Activated CD4-positive, alpha-beta T cell treated with anti-CD3 and anti-CD28 coated beads, Interleukin-2, amount 10 ng/mL, durations not matched to agents 7 days and 5 days (primary cell): ENCODE measurements around the gene VPS37D. TPM values are rescaled to one million over a fixed set of nuclear protein-coding genes. Genes with fewer than 3 reads are reported as not detected.
A peak's percentile ranks its signal among the peaks of the same experiment; 100 is the strongest.

Experiments
- CTCF ChIA-PET: fragments of 350-600 bp; sonication (Branson Sonifier 250); formaldehyde crosslinking; loops from one replicate; lab custom pipeline; 2021; ENCODE audit warnings: antibody characterized with exemption; lab: Charles Lee
- POLR2A ChIA-PET: fragments of 350-600 bp; sonication (Branson Sonifier 250); formaldehyde crosslinking; loops from one replicate; lab custom pipeline; 2021; ENCODE audit warnings: antibody characterized with exemption; lab: Charles Lee
- DNase-seq: peaks from one replicate; pipeline ENCODE4 v3.0.0-alpha.2; 2020
- H3K27ac Mint-ChIP-seq: one replicate; pipeline ENCODE4 v1.8.0; 2021; ENCODE audit warnings: mild to moderate bottlenecking, moderate library complexity, mixed read lengths
- H3K27me3 Mint-ChIP-seq: one replicate; pipeline ENCODE4 v1.8.0; 2021; ENCODE audit warnings: mixed read lengths
- H3K36me3 Mint-ChIP-seq: one replicate; pipeline ENCODE4 v1.8.0; 2021; ENCODE audit warnings: low read depth, mixed read lengths
- H3K4me1 Mint-ChIP-seq: one replicate; pipeline ENCODE4 v1.8.0; 2021; ENCODE audit warnings: mixed read lengths
- H3K4me3 Mint-ChIP-seq: one replicate; pipeline ENCODE4 v1.8.0; 2021; ENCODE audit warnings: mild to moderate bottlenecking, moderate library complexity, mixed read lengths
- H3K9me3 Mint-ChIP-seq: one replicate; pipeline ENCODE4 v1.8.0; 2021; ENCODE audit warnings: mixed read lengths
- total RNA-seq, 2 experiments: library from RNA; stranded (reverse); gene quantifications; one replicate each; pipeline ENCODE4 v1.2.3, GENCODE V29; 2021

The VPS37D gene
- total RNA-seq, 2 experiments from 2014 or later: 0.25 TPM; not detected in 1

DNA sequence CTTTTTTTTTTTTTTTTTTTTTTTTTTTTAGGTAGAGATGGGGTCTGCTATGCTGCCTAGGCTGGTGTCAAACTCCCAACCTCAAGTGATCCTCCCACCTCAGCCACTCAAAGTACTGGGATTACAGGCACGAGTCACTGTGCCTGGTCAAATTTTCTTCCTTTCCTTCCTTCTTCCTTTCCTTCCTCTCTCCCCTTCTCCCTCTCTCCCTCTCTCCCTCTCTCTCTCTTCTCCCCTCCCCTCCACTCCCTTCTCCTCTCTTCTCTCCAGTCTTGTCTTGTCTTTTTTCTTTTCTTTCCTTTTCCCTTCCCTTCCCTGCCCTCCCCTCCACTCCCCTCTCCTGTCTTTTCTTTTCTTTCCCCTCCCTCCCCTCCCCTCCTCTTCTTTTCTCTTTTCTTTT, 36.1 kb upstream of the VPS37D start:
- Mint-ChIP-seq H3K4me3 (no peak overlapping the region), H3K27me3 (peaks cover 40% of the 10 kb centered on the region), H3K9me3 (no peaks in the 10 kb centered on the region), H3K4me1 (no peaks in the 10 kb centered on the region), H3K27ac (no peak overlapping the region), H3K36me3 (no peaks in the 10 kb centered on the region)
- ChIA-PET CTCF (interaction anchor here (0.5 kb wide), 1 partner anchor 696 kb away, joined by 3 read pairs; no protein-coding TSS in a partner anchor), POLR2A (no interaction called here)
- DNase-seq: no peak

DNA sequence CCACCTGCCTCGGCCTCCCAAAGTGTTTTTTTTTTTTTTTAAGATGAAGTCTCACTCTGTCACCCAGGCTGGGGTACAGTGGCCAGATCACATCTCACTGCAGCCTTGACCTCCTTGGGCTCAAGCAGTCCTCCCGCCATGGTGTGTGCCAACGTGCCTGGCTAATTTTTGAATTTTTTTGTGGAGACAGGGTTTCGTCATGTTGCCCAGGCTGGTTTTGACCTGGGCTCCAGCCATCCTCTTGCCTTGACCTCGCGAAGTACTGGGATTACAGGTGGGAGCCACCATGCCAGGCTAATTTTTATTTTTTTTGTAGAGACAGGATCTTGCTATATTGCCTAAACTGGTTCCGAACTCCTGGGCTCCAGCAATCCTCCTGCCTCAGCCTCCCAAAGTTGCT, 34.3 kb upstream of the VPS37D start:
- CTCF ChIA-PET: interaction anchor here (1.5 kb wide), 1 partner anchor 35 kb away, joined by 3 read pairs; no protein-coding TSS in a partner anchor
- Mint-ChIP-seq H3K4me3 (no peak overlapping the region), H3K9me3 (no peaks in the 10 kb centered on the region), H3K27me3 (peaks cover 26% of the 10 kb centered on the region), H3K4me1 (no peaks in the 10 kb centered on the region), H3K36me3 (no peaks in the 10 kb centered on the region), H3K27ac (no peak overlapping the region)
- no peak for DNase-seq
- POLR2A ChIA-PET: no interaction called here

DNA sequence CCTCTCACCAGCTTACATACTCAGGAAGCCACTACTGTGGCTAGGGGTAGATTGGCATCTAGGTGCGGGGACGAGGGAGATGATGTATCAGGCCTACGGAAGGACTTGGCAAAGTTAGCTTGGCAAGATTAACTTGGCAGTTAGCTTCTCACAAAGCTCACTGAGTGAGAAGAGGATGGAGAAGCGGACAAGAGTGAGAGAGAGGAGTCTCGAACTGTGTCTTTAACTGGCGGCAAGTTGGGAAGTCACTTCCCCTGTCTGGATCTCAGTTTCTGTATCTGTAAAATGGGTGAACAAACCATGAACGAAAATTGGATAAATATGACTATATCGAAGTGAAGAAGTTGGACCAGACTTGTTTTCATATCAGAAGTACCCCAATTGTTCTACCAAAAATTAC, 33.8 kb upstream of the VPS37D start:
- Mint-ChIP-seq H3K27ac (no peak overlapping the region), H3K4me3 (no peak overlapping the region), H3K27me3 (peaks cover 23% of the 10 kb centered on the region), H3K4me1 (no peaks in the 10 kb centered on the region), H3K36me3 (no peaks in the 10 kb centered on the region), H3K9me3 (no peaks in the 10 kb centered on the region)
- ChIA-PET CTCF (interaction anchor here (0.5 to 1.5 kb wide), 2 partner anchors 34 to 79 kb away, joined by 3 to 4 read pairs; no protein-coding TSS in a partner anchor), POLR2A (no interaction called here)
- no peak for DNase-seq

DNA sequence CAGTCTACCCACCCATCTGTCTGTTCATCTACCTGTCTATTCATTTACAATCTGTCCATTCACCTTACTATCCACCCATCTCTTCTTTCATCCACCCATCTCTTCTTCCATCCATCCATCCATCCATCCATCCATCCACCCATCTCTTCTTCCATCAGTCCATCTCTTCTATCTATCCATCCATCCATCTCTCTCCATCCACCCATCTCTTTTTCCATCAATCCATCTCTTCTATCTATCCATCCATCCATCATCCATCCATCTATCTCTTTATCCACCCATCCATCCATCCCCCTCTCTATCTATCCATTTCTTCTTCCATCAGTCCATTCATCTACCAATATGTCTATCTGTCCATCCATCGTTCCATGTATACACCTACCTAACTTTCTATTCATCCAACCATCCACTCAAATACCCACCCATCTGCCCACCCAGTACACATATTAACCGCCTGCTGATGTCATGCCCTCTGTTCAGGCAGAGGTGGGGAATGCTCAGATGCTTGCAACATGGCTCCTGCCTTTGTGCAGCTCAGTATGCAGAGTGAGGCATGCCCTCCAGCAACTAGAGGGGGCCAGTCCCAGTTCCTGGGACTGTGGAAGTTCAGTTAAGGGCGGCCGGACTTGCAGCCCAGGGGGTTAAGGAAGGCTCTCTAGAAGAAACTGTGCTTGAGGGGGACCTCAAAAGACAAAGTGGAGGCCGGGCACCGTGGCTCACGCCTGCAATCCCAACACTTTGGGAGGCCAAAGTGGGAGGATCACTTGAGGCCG, 32.0 kb upstream of the VPS37D start:
- no peaks in the 10 kb centered on the region for H3K9me3 Mint-ChIP-seq
- H3K36me3 Mint-ChIP-seq: no peaks in the 10 kb centered on the region
- DNase-seq: no peak
- ChIA-PET CTCF (interaction anchor here (0.6 to 1.5 kb wide), 2 partner anchors 10 to 42 kb away, joined by 3 read pairs; no protein-coding TSS in a partner anchor), POLR2A (no interaction called here)
- no peaks in the 10 kb centered on the region for H3K4me1 Mint-ChIP-seq
- no peak overlapping the region for H3K27ac Mint-ChIP-seq
- peaks cover 25% of the 10 kb centered on the region for H3K27me3 Mint-ChIP-seq
- H3K4me3 Mint-ChIP-seq: no peak overlapping the region

DNA sequence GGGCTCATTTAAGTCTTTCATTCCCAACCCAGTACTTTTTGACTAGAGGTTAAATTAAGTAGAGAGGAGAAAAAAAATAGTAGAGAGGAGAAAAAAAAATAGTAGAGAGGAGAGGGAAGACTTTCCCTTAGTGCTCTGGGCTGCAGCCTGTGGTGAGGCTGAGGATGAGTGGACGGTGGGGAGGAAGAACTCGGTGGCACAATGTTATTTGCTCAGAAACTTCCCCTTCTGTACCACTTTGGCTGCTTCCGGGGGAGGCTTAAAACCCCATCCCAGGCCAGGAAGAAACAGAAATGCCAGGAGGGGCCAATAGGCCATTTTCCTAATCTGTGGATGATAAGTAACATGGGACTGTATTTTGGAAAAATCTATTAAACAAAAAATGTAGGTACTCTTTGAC, 28.7 kb upstream of the VPS37D start:
- Mint-ChIP-seq H3K9me3 (no peaks in the 10 kb centered on the region), H3K36me3 (no peaks in the 10 kb centered on the region), H3K27ac (no peak overlapping the region), H3K4me3 (no peak overlapping the region), H3K4me1 (no peaks in the 10 kb centered on the region), H3K27me3 (peaks cover 15% of the 10 kb centered on the region)
- CTCF ChIA-PET: interaction anchor here (0.8 kb wide), 1 partner anchor 99 kb away, joined by 3 read pairs; no protein-coding TSS in a partner anchor
- POLR2A ChIA-PET: no interaction called here
- no peak for DNase-seq

DNA sequence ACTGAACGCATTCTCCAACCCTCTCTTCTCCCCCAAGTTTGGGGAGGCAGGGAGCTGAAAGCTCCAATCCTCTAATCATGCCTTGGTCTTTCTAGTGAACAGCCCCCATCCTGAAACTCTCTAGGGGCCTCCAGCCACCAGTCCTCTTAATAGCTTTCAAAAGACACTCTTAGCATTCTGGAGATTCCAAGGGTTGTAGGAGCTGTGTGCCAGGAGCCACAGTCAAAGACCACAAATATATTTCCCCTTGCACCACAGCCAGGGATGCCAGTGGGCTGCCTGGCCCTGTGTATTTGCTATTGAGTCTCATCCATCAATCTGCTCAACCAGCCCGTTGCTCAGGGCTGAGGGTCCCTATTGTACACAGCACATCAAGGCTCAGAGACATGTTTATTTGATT, 24.8 kb upstream of the VPS37D start:
- H3K4me3 Mint-ChIP-seq: no peak overlapping the region
- no peak overlapping the region for H3K27ac Mint-ChIP-seq
- no peaks in the 10 kb centered on the region for H3K36me3 Mint-ChIP-seq
- DNase-seq: no peak
- ChIA-PET CTCF (no interaction called here), POLR2A (no interaction called here)
- no peaks in the 10 kb centered on the region for H3K9me3 Mint-ChIP-seq
- peaks cover 29% of the 10 kb centered on the region for H3K27me3 Mint-ChIP-seq
- H3K4me1 Mint-ChIP-seq: no peaks in the 10 kb centered on the region

DNA sequence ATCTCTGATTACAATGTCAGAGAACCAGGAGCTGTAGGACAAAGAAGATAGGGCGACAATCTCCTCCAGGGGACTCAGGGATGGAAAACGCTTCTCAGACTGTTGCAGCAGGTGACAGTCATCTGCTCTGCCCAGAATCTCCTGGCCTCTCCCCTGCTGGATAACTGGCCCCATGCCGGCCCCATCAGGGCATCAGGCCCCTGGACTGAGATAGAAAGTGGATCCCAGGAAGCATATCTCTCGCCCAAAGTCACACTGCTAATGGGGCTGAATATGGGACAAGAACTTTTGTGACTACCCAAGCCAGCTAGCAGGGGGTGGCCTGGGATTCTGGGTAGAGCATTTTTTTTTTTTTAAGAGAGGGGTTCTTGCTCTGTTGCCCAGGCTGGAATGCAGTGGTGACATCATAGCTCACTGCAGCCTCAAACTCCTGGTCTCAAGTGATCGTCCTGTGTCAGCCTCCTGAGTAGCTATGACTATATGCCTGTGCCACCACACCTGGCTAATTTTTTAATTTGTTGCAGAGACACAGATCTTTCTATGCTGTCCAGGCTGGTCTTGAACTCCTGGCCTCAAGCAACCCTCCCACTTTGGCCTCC, 22.8 kb upstream of the VPS37D start:
- peaks cover 8% of the 10 kb centered on the region for H3K4me1 Mint-ChIP-seq
- no peaks in the 10 kb centered on the region for H3K9me3 Mint-ChIP-seq
- POLR2A ChIA-PET: no interaction called here
- H3K4me3 Mint-ChIP-seq: no peak overlapping the region
- CTCF ChIA-PET: no interaction called here
- DNase-seq: no peak
- H3K27me3 Mint-ChIP-seq: peaks cover 40% of the 10 kb centered on the region
- no peak overlapping the region for H3K27ac Mint-ChIP-seq
- no peaks in the 10 kb centered on the region for H3K36me3 Mint-ChIP-seq

DNA sequence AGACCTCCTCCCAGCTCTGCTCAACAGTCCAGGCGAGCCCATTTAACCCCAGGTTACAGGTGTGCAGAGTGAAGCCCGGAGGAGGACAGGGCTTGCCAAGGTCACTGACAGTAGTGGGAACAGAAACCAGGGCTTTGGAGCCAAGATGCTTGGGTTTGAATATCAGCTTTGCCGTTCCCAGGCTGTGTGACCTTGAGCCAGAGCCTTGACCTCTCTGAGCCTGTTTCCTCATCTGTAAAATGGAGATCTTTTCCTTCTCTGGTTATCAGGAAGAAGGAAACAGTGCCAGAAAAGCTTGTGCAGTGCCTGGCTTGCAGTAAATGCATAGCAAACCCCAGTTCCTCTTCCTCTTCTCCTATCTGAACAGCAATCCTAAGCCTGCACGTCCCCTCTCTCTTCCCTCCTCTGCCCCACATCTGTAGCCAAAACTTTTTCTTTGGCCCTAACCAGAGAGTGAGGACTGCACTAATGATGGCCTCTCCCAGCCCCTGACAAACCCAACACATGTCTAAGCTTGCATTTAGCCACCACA, 21.9 kb upstream of the VPS37D start:
- peaks cover 8% of the 10 kb centered on the region for H3K4me1 Mint-ChIP-seq
- peaks cover 46% of the 10 kb centered on the region for H3K27me3 Mint-ChIP-seq
- CTCF ChIA-PET: interaction anchor here (0.6 to 1.2 kb wide), 4 partner anchors 9 to 382 kb away, joined by 3 read pairs; no protein-coding TSS in a partner anchor
- H3K36me3 Mint-ChIP-seq: no peaks in the 10 kb centered on the region
- DNase-seq: no peak
- no peak overlapping the region for H3K4me3 Mint-ChIP-seq
- H3K27ac Mint-ChIP-seq: no peak overlapping the region
- POLR2A ChIA-PET: no interaction called here
- H3K9me3 Mint-ChIP-seq: no peaks in the 10 kb centered on the region

DNA sequence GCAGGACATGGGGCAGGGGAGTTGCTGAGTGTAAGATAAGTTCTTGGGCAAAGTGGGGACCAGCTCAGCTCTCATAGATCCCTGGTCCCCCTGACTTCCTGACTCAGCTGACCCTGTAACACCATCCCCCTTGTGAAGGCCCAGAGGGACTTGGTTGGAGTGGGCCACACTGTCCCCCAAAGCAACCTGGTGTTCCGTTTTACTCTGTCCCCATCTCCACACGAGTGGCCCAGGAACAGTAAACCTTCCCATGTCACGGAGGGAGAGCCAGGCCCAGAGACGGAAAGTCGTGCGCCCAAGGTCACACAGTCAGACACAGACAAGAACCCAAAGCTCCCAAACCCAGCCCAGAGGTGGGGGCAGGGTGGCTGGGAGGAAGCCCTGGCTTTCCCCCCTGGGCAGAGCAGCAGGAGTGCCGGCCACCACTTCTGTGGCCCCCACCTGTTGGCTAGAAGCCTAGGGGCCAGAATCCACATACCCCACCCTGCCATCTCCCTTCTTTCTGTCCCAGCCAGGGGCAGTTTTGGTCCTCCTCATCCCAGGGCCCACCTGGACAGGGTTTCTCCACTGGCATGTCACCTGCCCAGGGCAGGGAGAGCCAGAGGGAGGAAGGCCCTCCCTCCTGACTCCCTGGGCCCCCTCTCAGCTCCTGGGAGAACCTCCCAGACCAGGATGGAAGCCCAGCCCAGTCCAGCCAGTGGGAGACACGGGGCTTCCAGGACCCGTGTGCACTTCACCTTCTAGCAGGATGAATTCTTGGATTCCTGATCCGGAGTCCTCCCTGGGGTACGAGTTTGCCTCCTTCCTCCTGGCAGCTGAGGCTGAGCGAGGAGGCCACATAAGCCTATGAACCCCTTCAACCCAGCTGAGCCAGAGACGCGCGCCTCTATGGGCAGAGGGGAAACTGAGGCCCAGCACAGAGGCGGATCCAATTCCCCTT, 20.6 kb upstream of the VPS37D start:
- POLR2A ChIA-PET: no interaction called here
- H3K4me3 Mint-ChIP-seq: no peak overlapping the region

DNA sequence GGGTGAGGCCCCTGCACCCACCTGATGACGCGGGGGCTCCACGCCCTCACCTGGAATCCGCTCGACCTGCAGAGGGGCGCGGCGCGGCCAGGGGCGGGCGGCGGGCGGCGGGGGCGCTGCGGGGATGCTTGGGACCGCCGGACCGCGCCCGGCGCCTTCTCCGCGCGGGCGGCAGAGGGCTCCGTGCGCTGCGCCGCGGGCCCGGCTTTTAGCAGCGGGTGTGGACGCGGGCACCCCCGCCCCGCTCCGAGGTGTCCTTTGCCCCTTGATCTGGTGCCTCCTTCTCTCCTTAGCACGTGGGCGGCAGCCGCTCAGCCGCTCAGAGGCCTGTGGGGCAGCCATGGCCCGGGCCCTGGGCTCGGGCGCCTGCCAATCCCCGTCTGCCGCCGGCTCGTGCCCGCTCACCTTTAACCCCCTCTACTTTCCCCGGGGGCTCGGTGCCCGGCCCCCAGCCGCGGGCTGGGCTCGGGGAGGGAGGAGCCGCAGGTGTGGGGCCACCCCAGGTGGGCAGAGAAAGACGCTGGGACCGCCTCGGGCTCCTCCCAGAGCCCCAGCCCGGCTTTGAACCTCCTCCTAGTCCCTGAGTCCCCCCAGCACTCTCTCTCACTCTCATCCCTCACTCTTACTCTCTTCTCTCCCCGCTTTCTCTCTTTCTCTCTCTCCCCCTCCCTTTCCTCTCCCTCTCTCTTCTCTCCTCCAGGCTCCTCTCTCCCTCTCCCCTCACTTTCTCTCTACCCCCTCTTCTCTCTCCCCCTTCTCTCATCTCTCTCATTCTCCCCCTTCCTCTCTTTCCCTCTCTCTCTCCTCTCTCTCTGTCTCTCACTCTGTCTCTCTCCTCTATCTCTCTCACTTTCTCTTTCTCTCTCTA, 19.7 kb upstream of the VPS37D start:
- ChIA-PET POLR2A (no interaction called here), CTCF (no interaction called here)
- DNase-seq: no peak
- Mint-ChIP-seq H3K4me3 (no peak overlapping the region), H3K27ac (peak overlapping the region; percentile 25), H3K27me3 (peaks cover 56% of the 10 kb centered on the region), H3K36me3 (no peaks in the 10 kb centered on the region), H3K4me1 (peaks cover 8% of the 10 kb centered on the region), H3K9me3 (no peaks in the 10 kb centered on the region)

More for the DNA sequence above, 20.6 kb upstream of the VPS37D start:
- Mint-ChIP-seq H3K27me3 (peaks cover 51% of the 10 kb centered on the region), H3K36me3 (no peaks in the 10 kb centered on the region), H3K4me1 (peaks cover 8% of the 10 kb centered on the region), H3K9me3 (no peaks in the 10 kb centered on the region), H3K27ac (no peak overlapping the region)
- CTCF ChIA-PET: interaction anchor here (1.1 kb wide), 1 partner anchor 88 kb away, joined by 3 read pairs; no protein-coding TSS in a partner anchor
- DNase-seq: no peak

DNA sequence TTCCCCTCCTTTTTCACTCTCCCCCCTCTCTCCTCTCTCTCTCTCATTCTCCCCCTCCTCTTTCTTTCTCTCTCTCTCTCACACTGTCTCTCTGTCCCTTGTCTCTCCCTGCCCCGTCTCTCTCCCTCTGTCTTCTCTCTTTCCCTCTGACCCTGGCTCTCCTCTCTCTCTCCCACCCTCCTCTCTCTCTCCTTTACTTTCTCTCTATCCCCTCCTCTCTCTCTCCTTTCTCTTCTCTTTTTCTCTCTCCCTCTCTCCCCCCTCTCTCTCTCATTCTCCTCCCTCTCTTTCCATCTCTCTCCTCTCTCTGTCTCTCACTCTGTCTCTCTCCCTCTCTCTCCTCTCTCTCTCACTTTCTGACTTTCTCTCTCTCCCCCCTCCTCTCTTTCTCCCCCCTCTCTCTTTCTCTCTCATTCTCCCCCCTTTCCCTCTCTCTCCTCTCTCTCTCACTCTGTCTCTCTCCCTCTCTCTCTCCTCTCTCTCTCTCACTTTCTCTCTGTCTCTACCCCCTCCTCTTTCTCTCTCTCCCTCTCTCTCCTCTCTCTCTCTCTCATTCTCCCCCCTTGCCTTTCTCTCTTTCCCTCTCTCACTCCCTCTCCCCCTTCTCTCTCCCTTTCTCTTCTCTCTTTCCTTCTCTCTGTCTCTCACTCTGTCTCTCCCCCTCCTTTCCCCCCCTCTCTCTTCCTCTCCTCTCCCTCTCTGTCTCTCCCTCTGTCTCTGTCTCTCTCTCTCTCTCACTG, 18.9 kb upstream of the VPS37D start:
- Mint-ChIP-seq H3K27ac (peak overlapping the region; percentile 25), H3K4me3 (no peak overlapping the region), H3K36me3 (no peaks in the 10 kb centered on the region), H3K9me3 (no peaks in the 10 kb centered on the region), H3K4me1 (peaks cover 8% of the 10 kb centered on the region), H3K27me3 (peaks cover 59% of the 10 kb centered on the region)
- ChIA-PET CTCF (interaction anchor here (0.6 kb wide), 1 partner anchor 54 kb away, joined by 3 read pairs; no protein-coding TSS in a partner anchor), POLR2A (no interaction called here)
- no peak for DNase-seq
